ENCODE results near the gene ZNF146.

- TF ChIP-seq CTCF (IDR thresholded peaks at IDR 0.05; ENCODE audit: poor library complexity, severe bottlenecking) (no peak), EP300 (conservative IDR thresholded peaks at IDR 0.05; ENCODE audit: poor library complexity, severe bottlenecking) (no peak), POLR2AphosphoS5 (IDR thresholded peaks at IDR 0.05) (no peak), RAD21 (conservative IDR thresholded peaks at IDR 0.05) (no peak), SMC3 (conservative IDR thresholded peaks at IDR 0.05; ENCODE audit: poor library complexity) (no peak), MXI1 (conservative IDR thresholded peaks at IDR 0.05; ENCODE audit: poor library complexity, severe bottlenecking) (no peak), REST (IDR thresholded peaks at IDR 0.05; ENCODE audit: borderline replicate concordance) (no peak), EZH2 (IDR thresholded peaks at IDR 0.05; ENCODE audit: borderline replicate concordance, insufficient read depth, low read length, poor library complexity, severe bottlenecking) (no peak), TAF1 (IDR thresholded peaks at IDR 0.05; ENCODE audit: low read depth) (no peak)
Measured at GRCh38 chr19:36172852-36173251, 42.1 kb upstream of the ZNF146 start.
